ENCODE measurements around the gene PRKG1.

- TF ChIP-seq CTCF (IDR thresholded peaks at IDR 0.05), result no peak
- TF ChIP-seq POLR2A (IDR thresholded peaks at IDR 0.05), result no peak
Measured at GRCh38 chr10:51471271-51471670, 397.0 kb downstream of the PRKG1 start.

Measured in Peyer's patch (tissue), 4 donors.